ENCODE results near the gene CCT5.
A peak's percentile ranks its signal among the peaks of the same experiment; 100 is the strongest.

CCT5 gene

GRCh38 chr5:10249948-10250805 is at the start of gene CCT5:
Gene CCT5, plus strand, starts transcription at chr5:10250280. Its CDS starts 61 bp downstream, at chr5:10250341.
- DNase-seq = peak; percentile 96

- no peak for DNase-seq
These were observed 48.7 kb upstream of the CCT5 start for GRCh38 chr5:10201223-10201868.

- no peak for DNase-seq
These were observed 47.8 kb upstream of the CCT5 start for GRCh38 chr5:10202089-10202910.

- no peak for DNase-seq
These were observed 41.1 kb upstream of the CCT5 start for GRCh38 chr5:10209004-10209403.

GRCh38 chr5:10213316-10213715 is 36.8 kb upstream of the CCT5 start:
- DNase-seq = no peak

GRCh38 chr5:10214041-10214440 is 36.0 kb upstream of the CCT5 start:
- no peak for DNase-seq

GRCh38 chr5:10215366-10215765 is 34.7 kb upstream of the CCT5 start:
- DNase-seq = no peak

- DNase-seq = no peak
These were observed 34.0 kb upstream of the CCT5 start for GRCh38 chr5:10216107-10216506.

GRCh38 chr5:10218658-10219057 is 31.4 kb upstream of the CCT5 start:
- DNase-seq = no peak

GRCh38 chr5:10219068-10219467 is 31.0 kb upstream of the CCT5 start:
- DNase-seq = no peak

- DNase-seq = no peak
These were observed 29.8 kb upstream of the CCT5 start for GRCh38 chr5:10220248-10220647.

GRCh38 chr5:10222326-10222725 is 27.8 kb upstream of the CCT5 start:
- no peak for DNase-seq

- DNase-seq = no peak
These were observed 22.7 kb upstream of the CCT5 start for GRCh38 chr5:10227379-10227778.

GRCh38 chr5:10228288-10228687 is 21.8 kb upstream of the CCT5 start:
- DNase-seq = no peak

- DNase-seq = no peak
These were observed 20.6 kb upstream of the CCT5 start for GRCh38 chr5:10229306-10230048.

- DNase-seq = no peak
These were observed 17.7 kb upstream of the CCT5 start for GRCh38 chr5:10232386-10232785.

GRCh38 chr5:10233011-10233410 is 17.1 kb upstream of the CCT5 start:
- DNase-seq = no peak

GRCh38 chr5:10233505-10233904 is 16.6 kb upstream of the CCT5 start:
- DNase-seq = peak; percentile 7

GRCh38 chr5:10235350-10235749 is 14.7 kb upstream of the CCT5 start:
- DNase-seq = no peak

- DNase-seq = no peak
These were observed 6.3 kb upstream of the CCT5 start for GRCh38 chr5:10243660-10244240.

GRCh38 chr5:10244342-10244944 is 5.6 kb upstream of the CCT5 start:
- DNase-seq = no peak

- no peak for DNase-seq
These were observed 3.3 kb upstream of the CCT5 start for GRCh38 chr5:10246761-10247160.
